Measurements from ENCODE around the gene ITSN2.
A peak's percentile ranks its signal among the peaks of the same experiment; 100 is the strongest.
"Not testable (repeated sequence)": the region's sequence is repeated elsewhere in the genome, so short reads cannot be mapped to it uniquely, and the experiment has no call there.

Gene ITSN2

DNA sequence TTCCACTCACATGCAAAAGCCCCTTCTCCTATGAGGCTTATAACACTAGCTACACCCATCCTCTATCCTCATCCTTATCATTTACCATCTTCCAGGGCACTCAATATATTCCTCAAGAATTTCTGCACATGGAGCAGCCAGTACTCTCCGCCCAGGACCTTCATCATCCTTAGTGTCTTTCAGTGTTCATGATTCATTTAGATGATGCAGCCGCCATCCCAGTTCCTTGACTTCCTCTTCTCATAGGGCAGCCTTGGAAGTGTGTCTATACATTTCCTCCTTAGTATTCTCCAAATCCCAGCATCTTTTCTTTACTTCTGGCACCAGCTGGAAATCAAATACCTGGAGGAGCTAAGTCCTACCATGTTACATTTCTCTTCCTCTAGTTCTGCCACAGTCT is 3.0 kb upstream of the ITSN2 start:
- DNase-seq (ENCODE audit: low read depth in 3 of 3), result no peak

DNA sequence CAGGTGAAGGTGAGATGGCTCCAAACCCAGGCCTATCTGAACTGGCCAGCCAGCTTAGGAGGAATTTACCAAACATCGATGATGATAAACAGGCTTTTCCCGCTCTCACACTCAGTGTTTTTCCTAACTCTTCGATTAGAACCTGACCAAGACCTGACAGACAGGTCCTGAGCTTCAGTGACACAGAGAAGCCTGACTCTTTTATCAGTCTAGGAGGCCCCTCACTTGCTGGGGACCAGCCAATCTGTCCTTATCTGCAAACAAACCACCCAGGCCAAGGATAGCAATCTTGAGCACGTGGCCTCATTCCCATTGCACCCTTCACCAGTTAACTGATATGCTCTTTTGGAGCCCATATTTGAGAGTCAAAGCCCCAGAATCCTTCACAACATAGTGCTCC is 1.9 kb upstream of the ITSN2 start:
- DNase-seq (ENCODE audit: low read depth in 3 of 3), result no peak

DNA sequence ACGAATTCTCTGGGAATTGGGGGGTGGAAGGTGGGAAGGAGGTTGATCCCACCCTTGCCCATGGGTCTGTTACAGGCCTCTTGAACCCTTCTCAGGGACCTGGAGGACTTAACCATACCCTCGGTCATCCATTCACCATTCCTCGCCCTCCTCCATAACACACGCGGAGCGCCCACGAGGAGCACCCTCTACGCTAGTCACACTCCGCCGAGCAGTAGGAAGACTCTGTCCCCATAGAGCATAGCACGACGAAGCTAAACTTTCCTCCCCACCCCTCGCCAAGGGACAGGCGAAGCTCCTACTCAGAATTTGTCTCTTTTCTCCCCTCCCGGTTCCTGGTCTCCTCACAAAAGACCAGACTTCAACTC is 611 bp upstream of the ITSN2 start:
- DNase-seq (ENCODE audit: low read depth in 3 of 3), result no peak

GRCh38 chr2:24359129-24360049 is 947 bp downstream of the ITSN2 start:
- peak; percentile 11 to 42 (median 30) for DNase-seq (ENCODE audit: low read depth in 3 of 3)

- not testable (repeated sequence) for DNase-seq (ENCODE audit: low read depth in 3 of 3)
Measured at GRCh38 chr2:24357767-24358166, 2.6 kb downstream of the ITSN2 start.

GRCh38 chr2:24357115-24357514 is 3.2 kb downstream of the ITSN2 start:
- not testable (repeated sequence) for DNase-seq (ENCODE audit: low read depth in 3 of 3)

DNA sequence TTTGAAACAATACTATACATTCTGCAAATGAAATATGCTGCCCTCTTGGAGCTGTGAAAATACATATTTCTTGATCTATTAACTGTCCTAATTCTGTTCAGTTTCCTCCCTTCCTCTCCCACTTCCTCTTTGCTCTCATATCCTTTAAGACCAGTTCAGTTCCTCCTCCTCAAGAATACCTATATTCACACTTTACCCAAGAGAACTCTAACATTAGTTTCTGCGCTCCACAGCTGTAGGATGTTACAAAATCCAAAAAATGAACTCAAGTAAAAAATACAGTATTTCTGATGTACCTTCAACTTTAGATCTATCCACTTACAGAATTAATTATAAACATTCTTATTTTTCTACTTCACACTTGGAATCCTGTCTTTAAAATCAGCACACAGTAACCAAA is 5.4 kb downstream of the ITSN2 start:
- no peak for DNase-seq (ENCODE audit: low read depth in 3 of 3)

DNA sequence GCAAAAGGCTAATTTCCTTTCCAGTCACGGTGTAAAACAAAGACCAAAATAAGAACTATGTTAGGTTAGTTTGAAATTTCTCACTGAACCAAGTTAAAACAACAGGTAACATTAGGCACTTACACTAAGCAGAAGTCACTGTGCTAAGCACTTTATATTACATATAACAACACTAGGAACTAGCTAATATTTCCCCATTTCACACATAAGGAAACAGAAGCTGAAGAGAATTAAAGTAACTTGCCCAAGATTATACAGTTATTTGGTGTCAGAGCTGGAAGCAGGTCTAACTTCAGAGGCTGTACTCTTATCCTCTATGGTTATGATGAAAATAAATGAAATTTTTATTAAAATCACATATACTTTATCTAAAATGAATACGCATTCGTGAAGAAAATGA is 5.9 kb downstream of the ITSN2 start:
- no peak for DNase-seq (ENCODE audit: low read depth in 3 of 3)

DNA sequence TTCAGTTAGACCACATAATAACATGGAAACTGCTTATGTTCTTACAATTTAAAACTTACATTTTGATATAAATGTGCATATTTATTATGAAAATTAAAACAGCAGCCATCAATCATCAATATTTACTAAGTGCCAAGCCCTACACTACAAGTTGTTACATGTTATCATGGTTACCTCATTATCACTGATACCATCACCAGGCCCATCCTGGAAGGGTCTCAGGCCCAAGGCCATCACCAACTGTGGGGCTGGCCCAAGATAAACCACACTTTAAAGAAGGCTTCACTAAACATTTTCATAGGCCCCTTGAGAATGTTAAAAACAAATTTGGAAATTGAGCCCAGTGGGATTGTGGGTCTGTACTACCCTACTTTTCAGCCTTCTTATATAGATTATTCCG is 6.4 kb downstream of the ITSN2 start:
- DNase-seq (ENCODE audit: low read depth in 3 of 3), result no peak

- DNase-seq (ENCODE audit: low read depth in 3 of 3), result no peak
Measured at GRCh38 chr2:24353364-24353763, 7.0 kb downstream of the ITSN2 start.

DNA sequence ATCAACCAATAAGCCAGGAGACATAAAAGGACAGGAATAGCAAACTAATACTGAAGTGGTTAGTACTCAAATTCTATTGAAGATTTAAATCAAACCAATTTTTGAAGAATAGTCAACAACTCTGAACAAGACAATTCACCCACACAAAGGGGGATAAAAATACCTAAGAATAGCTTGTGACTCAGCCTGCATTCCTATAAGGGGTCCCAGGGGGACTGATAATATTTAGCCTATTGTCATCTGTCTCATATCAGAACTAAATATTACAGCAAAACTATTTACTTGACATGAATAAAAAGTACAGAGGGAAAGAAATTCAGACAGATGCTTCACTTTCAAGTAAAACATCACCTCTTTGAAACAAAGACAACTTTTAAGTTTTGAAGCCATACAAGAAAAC is 7.7 kb downstream of the ITSN2 start:
- DNase-seq (ENCODE audit: low read depth in 3 of 3), result no peak

DNA sequence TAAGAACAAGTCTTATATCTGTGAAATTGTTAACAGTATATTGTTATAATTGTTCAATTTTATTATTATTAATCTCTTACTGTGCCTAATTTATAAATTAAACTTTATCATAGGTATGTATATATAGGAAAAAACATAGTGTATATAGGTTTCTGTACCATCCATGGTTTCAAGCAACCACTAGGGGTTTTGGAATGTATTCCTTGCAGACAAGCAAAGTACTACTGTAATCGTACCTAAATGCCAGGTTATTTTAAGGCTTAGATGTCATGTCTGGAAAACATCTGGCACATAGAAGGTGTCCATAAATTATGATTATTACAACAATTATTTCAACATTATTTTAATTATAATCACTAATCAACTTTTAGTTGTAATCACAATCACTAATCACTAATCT is 8.4 kb downstream of the ITSN2 start:
- DNase-seq (ENCODE audit: low read depth in 3 of 3), result no peak

DNA sequence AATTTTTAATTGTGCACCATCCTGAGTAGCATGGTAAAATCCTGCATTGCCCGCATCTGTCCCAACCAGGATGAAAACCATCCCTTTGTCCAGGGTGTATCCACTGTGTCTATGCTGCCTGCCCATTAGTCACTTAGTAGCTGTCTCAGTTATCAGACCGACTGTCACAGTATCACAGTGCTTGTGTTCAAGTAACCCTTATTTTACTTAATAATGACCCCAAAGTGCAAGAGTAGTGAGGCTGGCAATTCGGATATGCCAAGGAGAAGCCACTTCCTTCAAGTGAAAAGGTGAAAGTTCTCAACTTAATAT is 8.8 kb downstream of the ITSN2 start:
- no peak for DNase-seq (ENCODE audit: low read depth in 3 of 3)

GRCh38 chr2:24350826-24351626 is 9.3 kb downstream of the ITSN2 start:
- no peak for DNase-seq (ENCODE audit: low read depth in 3 of 3)

DNA sequence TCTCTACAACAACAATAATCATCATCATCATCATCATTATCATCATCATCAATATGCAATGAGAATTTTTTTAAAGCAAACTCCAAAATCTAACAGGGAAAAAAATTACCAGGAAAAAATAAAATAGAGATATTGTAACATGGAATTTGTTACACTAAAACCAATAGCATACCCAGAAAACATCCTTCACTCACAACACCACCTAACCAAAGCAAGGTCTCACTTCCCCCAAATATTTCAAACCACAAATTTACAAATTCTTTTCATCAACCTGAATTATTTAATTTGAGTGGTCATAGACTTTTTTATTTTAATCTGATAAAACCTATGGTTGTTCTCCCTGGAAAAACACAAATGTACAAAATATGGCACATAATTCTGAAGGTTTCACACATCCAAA is 11.2 kb downstream of the ITSN2 start:
- no peak for DNase-seq (ENCODE audit: low read depth in 3 of 3)

- DNase-seq (ENCODE audit: low read depth in 3 of 3), result no peak
Measured at GRCh38 chr2:24345937-24346336, 14.4 kb downstream of the ITSN2 start.

DNA sequence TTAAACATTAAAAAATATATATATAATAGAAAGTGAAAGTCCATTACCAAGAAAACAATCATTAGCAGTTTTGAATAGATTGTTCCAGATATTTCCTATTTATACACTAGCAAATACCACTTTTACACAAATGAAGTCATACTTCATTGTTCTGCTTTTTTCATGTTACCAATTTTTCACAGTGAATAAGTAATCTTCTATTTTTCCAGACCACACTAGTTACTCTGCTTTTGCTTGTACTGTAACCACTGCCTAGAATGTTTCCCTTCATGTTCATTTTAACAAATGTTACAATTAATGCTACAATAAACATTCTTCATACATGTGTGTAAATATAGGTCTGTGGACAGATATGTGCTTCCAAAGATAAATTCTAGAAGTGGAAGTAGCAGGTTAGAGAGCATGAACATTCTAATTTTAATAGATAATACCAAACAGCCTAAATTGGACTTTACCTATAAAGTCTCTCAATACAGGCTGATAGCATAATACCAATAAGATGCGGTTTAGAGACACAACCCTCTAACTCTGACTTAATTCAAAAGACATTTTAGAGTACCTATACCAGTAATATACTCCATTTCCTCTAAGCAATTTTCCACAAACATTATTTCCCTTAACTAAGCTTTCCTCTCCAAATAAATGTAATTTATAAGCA is 17.0 kb downstream of the ITSN2 start:
- DNase-seq (ENCODE audit: low read depth in 3 of 3), result no peak

- DNase-seq (ENCODE audit: low read depth in 3 of 3), result no peak
Measured at GRCh38 chr2:24342110-24342910, 18.0 kb downstream of the ITSN2 start.

DNA sequence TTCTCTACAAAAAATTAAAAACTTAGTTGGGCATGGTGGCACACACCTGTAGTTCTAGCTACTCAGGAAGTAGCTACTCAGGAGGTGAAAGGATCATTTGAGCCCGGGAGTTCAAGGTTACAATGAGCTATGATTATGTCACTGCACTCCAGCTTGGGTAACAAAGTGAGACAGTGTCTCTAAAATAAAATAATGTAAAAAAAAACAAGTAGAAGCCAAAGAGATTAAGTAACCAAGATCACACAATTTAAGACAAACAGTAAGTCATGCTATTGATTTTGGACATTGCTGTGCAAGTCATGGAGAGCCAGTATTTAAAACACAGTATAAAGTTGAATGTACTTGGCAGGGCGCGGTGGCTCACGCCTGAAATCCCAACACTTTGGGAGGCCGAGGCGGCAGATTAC is 20.5 kb downstream of the ITSN2 start:
- no peak for DNase-seq (ENCODE audit: low read depth in 3 of 3)

DNA sequence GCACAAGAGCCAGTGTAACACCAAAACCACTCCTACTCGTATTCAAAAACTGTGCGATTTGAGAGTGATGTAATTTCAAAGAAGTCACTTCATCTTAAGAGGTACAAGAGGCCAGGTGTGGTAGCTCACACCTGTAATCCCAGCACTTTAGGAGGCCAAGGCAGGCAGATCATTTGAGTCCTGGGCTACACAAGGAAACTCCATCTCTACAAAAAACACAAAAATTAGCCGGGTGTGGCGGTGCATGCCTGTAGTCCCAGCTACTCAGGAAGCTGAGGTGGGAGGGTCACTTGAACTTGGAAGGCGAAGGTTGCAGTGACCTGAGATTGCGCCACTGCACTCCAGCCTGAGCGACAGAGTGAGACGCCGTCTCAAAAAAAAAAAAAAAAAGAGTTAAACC is 21.2 kb downstream of the ITSN2 start:
- DNase-seq (ENCODE audit: low read depth in 3 of 3), result not testable (repeated sequence)

DNA sequence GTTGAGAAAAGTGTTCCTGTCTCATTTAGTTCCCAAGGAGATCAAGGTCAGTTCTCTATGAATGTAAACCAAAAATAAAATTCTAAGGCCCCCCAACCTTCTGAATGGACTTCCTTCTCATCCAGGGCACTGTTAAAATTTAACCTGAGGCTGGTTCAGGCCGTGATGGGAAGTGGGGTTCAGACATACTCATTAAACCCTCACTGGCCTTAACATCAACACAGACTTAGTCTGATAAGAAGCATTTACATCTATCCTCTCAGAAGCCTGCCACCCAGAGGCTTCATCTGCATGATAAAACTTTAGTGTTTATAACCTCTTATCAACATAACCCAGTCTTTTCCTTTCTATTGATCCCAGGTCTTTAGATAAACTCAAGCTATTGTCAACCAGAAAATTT is 22.4 kb downstream of the ITSN2 start:
- no peak for DNase-seq (ENCODE audit: low read depth in 3 of 3)

DNA sequence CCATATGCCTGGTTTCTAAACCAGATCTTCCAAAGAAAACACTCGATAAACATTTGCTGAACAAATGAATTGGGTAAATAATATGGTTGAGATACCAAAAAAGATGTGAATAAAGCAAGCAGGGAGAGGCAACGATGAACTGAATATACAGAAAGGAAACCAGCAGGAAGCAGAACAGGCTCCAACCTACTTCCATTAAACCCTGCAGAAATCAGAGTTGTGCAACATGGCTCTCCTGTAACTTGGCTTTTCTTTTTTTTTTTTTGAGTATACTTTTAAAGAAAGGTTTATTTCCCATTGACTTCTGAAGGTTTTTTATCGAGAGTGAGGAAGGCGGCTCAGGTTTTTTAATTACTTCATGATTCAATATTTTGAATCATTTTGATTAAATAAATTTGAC is 23.5 kb downstream of the ITSN2 start:
- DNase-seq (ENCODE audit: low read depth in 3 of 3), result no peak
